K562 (cell line): Measurements from ENCODE around the gene NUFIP1. TPM values are rescaled to one million over a fixed set of nuclear protein-coding genes. Genes with fewer than 3 reads are reported as not detected.

Experiments used
- CBFA2T2 ChIP-seq: fragments of 450-650 bp; conservative IDR thresholded peaks from 2 replicates; pipeline ENCODE4 v1.6.1; 2017; ENCODE audit warnings: mild to moderate bottlenecking
- CTCFL ChIP-seq: IDR thresholded peaks from 2 replicates; pipeline ENCODE4 v1.6.1; 2011; ENCODE audit warnings: borderline replicate concordance, low read depth, mild to moderate bottlenecking, moderate library complexity, low read length; ENCODE audit not compliant: insufficient read depth, poor library complexity, severe bottlenecking
- ELF2 ChIP-seq: fragments of 250-450 bp; sonication (Bioruptor Pico); IDR thresholded peaks from 2 replicates; pipeline ENCODE4 v1.5.0; 2021; ENCODE audit warnings: mild to moderate bottlenecking
- LEF1 ChIP-seq: fragments of 450-650 bp; IDR thresholded peaks from 2 replicates; pipeline ENCODE4 v1.6.1; 2016; ENCODE audit warnings: mild to moderate bottlenecking
- MCM5 ChIP-seq: fragments of 450-650 bp; IDR thresholded peaks from 2 replicates; pipeline ENCODE4 v1.6.1; 2016; ENCODE audit warnings: low read depth
- NFRKB ChIP-seq: fragments of 450-650 bp; IDR thresholded peaks from 2 replicates; pipeline ENCODE4 v1.6.1; 2016; ENCODE audit warnings: low read depth
- polyA plus RNA-seq, 8 experiments: library from polyadenylated mRNA; depleted of rRNA in 4 of 8; stranded (reverse) in 5 of 8; unstranded in 3 of 8; fragments of >200 nt; fragmentation: Nextera tagmentation in 2 of 8; fragmentation: Illumina TruSeq in 1 of 8; extraction: Ambion mirVana in 2 of 8; extraction: Trizol in 1 of 8; gene quantifications; 2 replicates each; pipeline versions ENCODE4 v1.2.1 to v1.2.3, GENCODE V29; 2011 to 2014; ENCODE audit warnings: inconsistent platforms in 1 of 8, missing spikeins in 1 of 8
- total RNA-seq, 7 experiments: library from RNA; depleted of rRNA in 6 of 7; stranded (reverse); fragments of >200 nt in 6 of 7; fragmentation: Illumina TruSeq in 2 of 7; extraction: Trizol in 2 of 7; gene quantifications; 2 replicates each; pipeline versions ENCODE4 v1.2.1 to v1.2.3, GENCODE V29; 2011 to 2021; ENCODE audit warnings: low replicate concordance in 1 of 7

NUFIP1 gene
- total and polyA plus RNA-seq, 9 of the 15 experiments (the other 6 are each of a cell fraction or from before 2014, with no cell fraction given), result 2.6 to 9.7 (median 4.1) TPM

DNA sequence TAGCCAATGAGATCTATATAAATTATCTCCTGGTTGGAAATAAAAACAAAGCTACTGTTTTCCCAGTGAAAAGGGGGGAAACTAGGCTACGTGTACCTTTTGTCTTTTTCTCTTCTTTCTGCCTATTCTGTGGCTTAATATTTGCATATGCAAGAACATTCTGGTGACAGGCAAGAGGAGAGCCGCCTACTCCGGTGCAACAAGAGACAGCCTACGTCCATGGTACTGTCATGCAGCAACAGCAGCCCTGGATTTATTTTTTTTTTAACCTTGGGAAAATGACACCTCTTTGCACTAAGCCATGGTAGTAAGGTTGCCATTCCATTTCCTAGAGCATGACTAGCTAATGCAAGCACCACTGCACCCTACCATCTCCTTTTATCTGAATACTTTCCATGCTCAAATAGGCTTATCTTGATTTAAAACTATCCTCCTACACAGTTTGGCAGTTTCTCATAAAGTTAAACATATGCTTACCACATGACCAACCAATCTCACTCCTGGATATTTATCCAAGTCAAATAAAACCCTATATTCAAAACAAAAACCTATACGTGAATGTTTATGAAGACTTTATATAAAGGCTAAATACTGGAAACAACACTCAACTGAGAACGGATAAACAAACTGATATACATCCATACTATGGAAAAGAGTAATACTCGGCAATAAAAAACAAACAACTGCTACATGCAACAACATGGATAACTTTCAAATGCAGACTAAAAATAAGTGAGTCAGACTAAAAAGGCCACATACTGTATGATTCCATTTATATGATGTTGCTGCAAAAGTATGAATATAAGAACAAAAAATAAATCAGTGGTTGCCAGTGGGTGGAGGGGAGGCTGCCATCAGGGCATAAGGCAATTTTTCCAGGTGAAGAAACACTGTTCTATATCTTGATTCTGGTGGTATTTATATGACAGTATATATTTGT, 17.3 kb downstream of the NUFIP1 start (continued):
- TF ChIP-seq CTCFL (no peak), ELF2 (CRISPR knock-in tag) (no peak), MCM5 (no peak), LEF1 (no peak), CBFA2T2 (no peak), NFRKB (no peak)
